ENCODE measurements around the gene CDON.

Gene CDON

DNA sequence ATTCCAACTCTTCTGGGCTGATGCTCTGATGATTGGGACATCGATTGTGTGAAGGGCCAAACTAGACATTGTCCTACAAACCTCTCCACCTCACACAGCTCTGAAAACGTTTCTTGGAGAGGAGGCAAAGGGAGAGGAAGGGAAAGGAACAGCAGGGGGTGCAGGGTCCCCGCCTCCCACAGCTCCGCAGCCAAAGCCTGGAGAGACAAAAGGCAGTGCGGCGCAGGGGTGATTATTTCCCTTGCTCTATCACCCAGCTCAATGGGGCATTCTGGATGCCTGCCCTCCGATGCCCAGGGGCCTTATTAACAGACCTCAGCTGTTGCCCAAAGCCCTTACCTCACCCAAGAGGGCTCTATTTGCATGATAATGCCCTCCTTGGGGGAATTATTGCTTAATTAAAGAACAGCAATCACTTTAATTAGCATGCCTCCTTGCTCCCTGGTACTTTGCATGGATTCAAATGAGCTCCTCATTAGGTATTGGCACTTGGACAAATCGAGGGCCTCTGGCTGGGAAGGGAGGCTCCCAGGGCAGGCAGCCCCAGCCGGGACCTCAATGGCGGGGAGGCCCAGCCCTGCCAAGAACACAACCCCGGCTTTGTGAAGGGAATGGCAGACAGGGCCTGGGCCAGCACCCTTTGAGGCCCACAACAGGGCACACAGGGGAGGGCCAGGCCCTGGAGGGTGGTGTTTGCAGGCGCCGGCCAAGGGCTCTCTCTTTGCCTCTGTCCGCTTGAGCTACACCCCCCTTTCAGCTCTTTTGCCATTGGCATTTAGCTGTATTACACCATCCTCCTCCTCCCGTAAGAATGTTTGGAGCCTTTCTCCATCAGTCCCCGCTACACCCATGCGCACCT lies 19.8 kb upstream of the CDON start:
- DNase-seq, result peak; percentile 7

DNA sequence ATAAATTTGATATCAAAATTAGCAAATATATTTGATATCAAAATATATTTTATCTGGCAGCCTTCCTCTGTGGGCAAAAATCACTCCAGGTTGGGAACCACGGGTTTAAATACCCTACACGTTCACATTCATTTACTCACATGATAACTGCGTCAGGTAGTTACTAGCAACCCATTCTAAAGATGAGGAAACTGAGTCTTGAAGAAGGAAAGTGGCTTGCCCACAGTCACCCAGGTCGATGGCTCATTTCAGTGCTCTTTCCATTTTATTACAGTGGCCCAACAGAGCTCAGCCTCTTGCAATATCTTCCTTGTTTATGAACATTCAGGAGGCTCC lies 19.2 kb upstream of the CDON start:
- no peak for DNase-seq

DNA sequence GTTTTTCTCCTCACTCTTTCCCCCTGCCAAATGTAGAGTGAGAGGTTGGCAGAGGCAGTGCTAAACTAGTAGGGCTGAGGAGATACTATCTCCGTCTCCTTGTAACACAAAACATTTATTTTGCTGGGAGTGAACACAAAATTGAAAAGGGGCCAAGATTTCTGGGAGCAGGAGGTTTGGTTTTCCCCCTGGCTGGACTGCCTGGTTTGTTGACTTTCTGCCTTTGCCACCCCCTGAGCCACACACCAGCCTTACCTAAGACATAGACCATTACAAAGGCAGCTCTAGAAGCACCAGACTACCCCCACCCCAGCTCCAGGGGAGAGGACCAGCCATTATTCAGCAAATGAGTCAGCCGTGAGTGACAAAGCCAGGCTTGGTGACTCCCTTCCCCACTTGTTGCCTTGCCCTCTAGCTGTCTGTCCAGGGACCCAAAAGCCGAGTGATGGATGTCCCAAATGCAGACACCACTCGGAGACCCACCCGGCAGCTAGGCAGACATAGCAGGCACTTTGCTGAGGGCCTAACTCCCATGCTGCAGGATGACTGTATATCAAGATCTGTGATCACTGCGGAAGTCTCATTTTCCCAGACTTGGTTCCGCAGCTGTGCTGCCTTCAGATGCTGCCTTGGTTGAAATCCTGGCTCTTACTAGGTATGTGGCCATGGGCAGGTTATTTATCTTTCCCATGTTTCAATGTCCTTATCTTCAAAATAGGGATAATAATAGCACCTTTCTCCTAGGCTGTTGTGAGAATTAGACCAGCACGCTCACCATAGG lies 17.7 kb upstream of the CDON start:
- DNase-seq, result peak; percentile 34

DNA sequence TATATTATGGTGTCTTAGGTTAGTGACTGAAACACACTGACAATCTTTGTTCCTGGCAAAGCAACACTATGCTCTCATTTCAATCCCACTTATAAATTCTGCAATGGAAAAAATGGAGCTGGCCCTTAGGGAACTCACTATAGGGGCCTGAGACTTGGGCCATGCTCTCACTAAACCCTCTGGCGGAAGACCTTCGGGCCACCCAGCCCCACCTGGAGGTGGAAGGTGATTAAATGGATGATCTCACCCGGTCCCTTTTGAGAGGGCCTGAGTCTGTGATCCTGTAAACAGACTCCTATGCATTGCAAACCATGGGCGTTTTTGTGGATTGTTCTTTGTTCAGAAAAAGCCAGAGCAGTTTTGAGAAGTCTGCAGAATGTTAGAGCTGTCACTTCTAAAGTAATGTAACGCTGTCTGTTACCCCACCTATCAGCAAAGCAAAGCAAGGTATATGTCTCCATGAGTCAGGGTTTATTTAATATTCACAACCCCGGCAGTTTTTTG lies 17.0 kb upstream of the CDON start:
- DNase-seq, result peak; percentile 76

DNA sequence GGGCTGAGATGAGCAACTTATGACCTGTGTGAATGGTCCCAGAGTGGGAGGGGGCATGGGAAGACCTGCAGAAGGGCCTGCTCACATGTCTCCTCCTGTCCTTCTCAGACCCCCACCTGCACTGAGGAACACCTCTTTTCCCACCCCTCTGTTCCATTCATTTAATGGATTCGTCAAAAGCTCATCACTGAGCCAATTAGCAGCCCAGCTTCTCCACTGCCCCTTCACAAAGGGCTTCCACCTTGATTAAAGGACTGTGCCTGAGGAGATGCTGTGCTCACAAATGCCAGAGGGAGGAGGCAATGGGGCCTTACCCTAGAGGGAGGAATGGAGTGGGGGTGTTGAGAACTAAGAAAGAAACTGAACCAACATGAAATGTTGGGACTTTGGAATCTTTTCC lies 14.0 kb upstream of the CDON start:
- DNase-seq, result no peak

DNA sequence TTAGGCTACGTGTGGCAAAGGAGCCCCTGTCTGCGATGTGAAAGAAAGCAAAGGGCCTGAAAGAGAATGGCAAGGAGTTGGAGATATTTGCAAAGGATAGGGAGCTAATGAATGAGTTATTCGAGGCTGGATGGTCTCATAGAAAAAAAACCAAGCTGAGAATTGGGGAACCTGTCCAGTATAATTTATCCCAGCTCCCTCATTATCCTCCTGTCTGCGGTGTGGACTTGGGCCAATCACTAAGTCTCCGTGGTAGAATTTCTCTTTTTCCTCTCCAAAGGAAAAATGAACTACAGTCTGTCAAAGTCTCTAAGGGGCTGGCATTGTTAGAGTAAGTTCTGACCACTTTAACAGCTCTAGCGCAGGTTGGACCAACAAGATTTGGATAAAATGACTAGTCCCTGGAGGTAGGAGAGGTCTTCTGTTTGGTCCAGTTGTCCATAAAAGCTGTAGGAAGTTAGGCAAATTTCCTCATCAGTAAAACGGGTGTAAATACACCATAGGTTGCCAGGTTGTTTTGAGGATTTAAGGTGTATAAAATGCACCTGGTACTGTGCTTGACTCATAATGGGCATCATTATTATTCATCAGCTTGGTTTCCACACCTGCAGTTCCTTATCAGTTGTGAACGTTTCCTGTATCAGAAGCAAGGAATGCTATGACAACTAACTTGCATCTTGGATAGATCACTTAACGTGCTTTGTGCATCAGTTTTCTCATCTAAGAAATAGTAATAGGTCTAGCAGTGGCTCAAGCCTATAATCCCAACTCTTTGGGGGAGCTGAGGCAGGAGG lies 10.3 kb upstream of the CDON start:
- peak; percentile 21 for DNase-seq

DNA sequence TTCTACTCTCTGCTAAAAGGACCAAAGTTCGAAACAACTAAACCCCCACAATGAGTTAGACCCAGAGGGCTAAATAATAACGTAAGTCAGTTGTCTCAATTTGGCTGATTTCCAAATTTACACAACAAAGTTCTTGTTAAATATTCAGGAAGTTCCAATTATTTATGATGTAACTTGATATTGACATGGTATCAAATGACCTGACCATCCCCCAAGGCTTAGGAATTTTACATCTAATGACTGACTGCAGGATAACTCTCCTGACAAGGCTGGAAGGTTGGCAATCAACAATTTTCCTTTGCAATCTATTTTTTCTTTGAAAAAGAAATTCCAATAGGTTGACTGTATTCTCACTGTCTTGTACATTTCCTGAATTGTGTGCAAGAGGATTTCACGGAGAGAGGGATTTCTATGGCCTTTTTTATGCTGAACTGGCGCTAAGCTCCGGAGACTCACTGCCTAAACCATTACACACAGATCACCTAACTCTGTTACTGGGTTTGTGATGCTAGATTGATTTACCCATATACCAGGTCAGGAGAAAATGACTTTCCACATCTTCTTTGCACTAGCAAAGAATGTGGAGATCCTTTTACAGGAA lies 9.6 kb upstream of the CDON start:
- peak; percentile 78 for DNase-seq

DNA sequence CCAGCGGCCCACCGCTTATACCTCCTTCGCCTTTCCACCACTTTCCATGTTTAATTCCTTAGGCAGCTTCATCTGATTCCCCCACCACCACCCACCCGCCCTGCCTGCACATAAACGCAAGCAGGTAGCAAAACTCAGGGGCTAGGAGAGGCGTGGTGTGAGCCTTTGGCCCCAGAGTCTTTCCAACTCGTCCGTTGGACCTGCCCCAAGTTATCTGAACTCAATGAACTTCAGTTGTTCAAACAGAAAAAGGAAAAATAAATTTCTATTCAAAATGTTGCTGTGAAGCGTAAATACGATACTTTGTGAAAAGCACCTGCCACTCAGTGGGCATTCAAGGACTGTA lies 814 bp upstream of the CDON start:
- no peak for DNase-seq

DNA sequence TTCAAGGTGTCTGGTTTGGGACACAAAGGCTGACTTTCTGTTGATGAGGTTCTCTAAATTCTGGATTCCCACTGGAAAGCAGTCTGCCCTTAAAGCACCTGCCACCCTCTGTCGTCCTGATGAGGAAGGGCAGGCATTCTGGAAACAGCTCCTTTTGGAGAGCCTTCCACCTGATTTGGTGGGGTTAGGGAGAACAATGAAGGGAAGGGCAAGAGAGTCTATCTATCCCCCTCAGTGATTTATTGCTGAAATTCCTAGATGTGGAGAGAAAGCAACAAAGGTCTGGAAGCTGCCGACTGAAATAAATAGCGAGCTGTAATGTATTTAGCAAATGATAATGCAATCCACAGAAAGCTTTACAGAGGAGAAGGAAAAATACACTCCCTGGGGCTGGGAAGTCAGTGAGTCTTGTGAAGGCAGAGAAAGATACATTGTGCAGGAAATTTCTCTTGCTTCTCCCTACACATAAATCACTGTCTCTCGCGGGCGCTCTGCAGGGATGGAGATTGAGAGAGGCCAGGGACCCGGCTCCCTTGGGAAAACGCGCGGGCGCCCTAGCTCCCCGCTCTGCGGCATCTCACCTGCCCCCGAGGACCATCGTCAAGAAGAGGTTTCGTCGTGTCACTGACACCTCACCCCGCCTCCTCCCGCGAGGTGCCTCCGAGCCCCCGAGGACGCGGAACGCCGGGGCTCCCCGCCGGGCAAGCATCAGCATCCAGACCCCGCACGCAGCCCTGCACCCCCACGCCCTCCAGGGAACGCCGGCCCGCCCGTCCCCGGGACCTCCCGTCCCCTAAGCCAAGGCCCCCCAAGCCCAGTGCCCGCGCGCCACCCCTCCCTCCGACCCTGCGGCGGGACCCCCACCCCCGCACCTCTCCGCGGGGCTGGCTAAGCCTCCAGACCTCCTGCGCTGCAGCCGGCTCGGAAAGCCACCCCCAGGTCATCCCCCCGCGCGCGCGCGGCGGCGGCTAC lies 673 bp downstream of the CDON start:
- DNase-seq, result peak; percentile 45

DNA sequence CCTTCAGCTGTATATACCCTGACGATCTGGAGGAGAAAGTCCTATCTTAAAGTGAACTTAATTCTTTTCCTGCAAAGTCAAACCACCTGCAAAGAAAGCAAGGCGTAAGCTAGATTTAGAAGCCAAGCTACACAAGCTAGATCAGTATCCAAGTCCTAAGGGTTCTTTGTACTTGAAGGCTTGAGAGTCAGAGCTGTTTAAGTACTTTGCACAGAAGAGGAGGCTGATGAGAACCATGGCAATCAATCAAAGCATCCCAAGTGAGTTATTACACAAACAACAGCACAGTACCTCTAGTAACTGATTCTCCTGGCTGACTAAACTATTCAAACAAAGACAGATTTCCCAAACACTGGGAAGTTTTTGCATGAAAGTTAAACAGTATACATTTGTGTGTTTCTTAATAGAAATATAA lies 1.9 kb downstream of the CDON start:
- no peak for DNase-seq

DNA sequence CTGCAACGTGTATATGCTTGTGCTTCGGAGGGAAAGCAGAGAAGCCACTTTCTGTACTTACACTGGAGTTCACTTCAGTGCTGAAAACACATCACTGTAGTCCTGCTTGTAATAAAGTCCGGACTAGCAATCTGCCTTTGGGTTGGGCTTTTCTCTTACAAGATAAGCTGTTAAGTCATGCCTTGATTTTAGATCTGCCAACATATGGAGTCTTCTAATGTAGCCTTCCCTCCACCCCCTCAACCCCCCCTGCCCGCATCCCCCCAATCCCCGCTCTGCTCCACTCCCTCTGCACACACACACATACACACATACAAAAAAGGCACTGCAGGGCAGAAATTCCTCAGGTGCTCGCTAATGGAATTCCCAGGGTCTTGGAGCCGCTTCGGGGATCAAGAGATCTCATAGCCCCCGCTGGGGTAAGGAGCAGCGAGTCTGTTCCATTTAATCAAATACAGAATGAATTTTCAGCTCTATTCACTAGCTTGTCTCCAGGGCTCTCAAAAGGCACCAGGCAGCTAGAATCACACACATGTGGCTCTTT lies 3.4 kb downstream of the CDON start:
- DNase-seq, result no peak

DNA sequence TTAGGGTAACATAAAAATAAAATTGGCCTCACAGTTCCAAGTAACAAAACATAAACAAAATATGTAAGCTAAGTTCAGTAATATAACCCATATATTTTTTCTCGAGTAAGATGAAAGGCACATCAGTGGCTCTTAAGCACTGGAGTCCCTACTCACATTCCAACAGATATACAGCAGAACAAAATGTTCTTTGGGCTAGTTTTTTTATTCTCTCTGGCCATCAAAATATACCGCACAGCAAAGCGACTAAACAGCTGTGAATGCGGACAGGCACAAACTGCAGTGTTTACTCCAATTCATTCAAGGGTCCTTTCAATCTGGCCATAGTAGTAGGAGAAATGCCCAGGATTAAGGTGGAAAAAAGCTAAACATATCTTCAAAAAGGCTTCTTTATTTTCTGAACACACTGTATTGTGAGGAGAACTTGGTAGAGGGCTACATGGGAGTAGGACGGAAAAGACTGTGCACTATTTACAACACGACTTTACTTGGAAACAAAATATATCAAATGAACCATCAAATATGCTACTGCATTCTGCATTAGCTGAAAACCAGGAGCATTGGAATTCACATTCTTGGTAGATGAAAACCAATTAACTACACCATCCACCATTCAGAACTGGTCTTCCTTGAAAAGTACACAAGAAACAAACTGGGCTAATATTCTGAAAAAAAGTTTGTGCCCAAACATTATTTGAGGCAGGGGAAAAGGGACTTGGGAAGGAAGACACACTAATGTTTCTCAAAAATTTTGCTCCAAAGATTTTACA lies 4.4 kb downstream of the CDON start:
- no peak for DNase-seq

DNA sequence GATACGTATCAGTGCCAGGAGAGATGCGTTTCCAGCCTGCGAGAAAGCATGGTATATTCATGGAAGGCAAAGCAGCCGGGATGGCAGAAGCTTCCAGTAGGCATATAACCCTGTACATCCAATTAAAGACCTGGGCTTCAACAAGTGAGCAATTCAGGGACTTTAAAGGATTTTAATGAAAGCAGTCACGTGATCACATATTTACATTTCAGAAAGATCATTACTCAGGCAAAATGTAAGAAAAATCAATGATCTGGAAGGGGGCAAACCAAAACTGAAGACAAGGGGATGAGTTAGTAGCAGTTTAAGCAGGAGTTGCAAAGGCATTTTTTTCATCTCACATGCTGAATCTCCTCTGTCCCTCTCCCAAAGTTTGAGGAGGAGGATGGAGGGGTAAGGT lies 7.8 kb downstream of the CDON start:
- no peak for DNase-seq

DNA sequence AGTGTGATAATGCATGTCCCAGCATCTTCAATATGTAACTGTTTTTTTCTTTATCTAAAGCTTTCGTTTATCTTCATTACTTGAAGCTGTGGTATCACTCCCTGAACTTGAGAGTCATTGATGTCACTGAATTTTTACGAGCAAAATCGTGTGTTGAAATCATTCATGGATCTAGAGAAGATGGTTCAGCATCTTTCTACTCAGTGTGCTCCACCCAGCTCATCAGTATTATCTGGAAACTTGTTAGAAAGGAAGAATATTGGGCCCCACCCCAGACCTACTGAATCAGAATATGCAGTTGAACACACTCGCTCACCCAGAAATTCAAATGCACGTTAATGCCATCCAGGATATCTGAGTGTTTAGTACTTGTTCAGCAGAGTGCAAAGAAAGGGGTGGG lies 8.3 kb downstream of the CDON start:
- no peak for DNase-seq

DNA sequence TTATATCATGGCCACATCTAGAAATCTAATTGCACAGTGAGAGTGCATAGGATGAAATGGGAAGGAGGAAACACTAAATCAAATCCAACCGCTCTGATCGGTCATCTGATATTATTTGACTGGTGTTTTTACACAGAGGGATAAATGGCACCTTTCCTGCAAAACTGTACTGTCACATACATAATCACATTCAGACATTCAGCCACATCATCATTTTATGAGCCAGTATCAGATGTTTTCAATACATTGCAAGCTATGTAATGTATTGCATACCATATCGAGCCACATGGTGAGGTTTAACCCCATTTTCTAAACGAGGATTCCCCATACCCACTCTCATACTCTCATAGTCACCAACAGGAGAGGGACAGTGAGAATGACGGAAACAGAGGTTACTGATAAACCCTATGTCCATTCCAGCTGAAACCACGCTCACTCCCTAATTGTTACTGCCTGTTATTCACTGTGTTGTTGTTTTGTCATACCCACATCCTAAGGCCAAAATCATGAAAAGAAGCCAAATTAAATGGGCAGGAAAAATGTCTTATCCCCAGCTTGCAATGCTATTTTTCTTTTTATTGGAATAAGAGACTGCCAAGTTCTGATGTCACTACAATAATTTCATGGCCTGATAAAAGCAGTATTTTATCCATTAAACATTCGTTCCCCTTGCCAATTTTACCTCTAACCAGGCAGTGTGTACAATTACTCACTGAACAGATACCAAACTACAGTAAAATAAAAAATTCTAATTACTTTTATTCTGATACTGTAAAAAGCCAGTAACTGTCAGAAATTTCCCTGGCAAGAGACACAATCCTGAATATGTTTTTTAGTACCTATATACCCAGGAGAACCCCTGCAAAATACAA lies 9.0 kb downstream of the CDON start:
- no peak for DNase-seq

DNA sequence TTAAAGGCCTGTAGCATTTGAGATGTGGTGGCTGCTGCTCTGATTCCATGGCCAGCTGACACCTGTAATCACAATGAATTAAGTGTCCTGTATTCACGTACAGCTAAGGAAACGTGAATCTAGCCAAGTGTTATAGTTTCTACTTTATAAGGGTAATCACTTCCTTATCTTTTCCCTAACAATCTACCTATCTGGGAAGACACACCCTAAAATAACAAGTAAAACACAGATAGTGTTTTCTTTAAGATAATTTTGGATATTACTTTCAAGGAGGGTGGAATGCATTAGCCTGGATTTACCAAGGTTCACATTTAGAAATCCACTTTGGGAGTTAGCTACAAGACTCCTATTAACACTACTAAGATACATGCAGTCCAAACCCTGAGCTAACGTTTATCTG lies 11.5 kb downstream of the CDON start:
- no peak for DNase-seq

DNA sequence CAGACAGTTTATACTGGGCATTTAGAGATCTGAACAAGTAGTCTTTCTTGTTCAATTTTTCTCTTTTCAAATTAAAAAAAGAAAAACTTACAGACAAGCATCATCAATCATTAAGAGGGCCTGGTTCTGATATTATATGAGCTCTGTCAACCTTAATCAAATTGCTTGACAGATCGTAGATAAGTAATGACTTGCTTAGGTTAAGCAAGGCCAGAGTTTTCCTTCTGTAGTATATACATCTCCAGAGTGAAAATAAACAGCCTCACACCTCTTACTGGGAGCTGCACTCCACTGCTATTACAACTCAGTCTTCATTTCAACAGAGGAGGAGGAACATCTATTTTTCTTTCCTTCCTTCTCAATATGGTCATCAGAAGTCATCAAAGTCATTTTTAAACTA lies 13.5 kb downstream of the CDON start:
- no peak for DNase-seq

DNA sequence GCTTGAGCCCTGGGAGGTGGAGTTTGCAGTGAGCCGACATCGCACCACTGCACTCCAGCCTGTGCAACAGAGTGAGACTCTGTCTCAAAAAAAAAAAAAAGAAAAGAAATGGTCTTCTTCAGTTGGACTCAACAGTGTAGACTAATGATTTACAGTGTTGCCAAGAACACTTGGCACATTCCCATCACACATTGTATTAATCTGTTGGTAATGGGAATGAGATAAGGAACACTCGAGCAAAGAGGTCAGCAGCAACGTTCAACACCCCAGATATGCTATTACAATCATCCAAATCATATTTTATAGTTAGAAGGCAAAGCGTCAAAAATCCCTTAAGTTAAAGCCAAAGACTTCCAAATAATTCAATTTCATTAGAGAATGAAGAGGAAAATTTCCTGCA lies 14.5 kb downstream of the CDON start:
- DNase-seq, result no peak

DNA sequence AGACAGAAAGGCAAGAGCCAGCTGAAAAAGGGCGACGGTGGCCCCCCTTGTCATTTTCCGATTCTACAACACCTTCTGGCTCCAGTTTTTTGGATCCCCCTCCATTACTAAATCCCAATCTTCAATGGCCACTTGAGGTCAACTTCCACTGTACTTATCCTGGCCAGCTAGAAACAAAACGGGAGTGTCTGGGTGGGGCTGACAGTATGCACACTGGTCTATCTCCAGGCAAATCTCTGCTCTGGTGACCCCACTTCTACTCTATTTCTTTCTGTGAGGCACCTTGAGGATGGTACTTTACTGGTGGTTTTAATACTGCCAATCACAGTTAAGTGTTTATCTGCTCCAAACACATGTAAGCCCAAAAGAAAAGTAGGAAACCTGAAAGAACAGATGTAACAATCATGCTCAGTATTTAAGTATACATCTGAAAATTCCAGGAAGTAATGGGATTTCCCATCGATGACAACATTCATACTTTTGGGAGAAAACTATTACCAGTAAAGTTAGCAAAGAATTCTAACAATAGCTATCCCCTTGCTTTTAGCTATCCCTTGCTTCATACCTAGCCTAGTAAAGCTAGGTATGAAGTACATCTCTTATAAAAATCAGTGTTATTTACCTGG lies 16.0 kb downstream of the CDON start:
- no peak for DNase-seq

All from DMS153 (cell line).